Measurements from ENCODE around the gene C11orf24. TPM values are rescaled to one million over a fixed set of nuclear protein-coding genes. Genes with fewer than 3 reads are reported as not detected.

Gene C11orf24
- total RNA-seq (ENCODE audit: insufficient read depth, low replicate concordance): 12.0 TPM

GRCh38 chr11:68271781-68272608, at the start of gene C11orf24:
Gene C11orf24, minus strand, starts transcription at chr11:68271973. Its CDS starts 8,206 bp downstream, at chr11:68263767.
- DNase-seq (ENCODE audit: low spot score): peak; percentile 96

DNA sequence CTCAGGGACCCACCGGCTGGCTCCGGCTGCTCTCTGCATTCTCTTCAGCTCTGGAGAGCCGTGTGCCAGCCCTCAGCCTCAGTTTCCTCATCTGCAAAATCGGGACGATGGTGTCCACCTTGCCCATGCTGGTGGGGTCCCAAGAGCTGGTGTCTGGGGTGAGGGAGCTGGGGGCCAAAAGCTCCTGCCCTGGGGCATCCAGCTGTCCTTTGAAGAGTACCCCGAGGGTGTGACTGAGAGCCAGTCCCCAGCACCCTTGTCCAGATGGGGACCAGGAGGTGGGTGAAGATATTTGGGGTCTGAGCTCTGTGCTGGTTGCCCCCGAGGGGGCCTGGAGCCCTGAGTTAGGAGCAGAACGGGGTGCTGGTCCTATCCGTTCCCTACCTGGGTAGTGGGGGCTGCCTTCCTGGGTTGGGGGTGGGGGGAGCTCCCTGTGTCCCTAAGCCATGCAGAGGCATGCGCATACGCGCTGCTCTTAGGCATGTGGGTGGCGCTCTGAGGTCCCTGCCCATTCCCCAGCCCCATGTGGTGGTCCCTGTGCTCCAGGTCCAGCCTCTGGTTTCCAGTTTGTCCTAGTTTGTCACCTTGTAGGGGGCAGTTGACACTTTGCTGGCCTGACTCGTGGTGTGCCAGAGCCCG, 45.5 kb upstream of the C11orf24 start:
- DNase-seq (ENCODE audit: low spot score): no peak

DNA sequence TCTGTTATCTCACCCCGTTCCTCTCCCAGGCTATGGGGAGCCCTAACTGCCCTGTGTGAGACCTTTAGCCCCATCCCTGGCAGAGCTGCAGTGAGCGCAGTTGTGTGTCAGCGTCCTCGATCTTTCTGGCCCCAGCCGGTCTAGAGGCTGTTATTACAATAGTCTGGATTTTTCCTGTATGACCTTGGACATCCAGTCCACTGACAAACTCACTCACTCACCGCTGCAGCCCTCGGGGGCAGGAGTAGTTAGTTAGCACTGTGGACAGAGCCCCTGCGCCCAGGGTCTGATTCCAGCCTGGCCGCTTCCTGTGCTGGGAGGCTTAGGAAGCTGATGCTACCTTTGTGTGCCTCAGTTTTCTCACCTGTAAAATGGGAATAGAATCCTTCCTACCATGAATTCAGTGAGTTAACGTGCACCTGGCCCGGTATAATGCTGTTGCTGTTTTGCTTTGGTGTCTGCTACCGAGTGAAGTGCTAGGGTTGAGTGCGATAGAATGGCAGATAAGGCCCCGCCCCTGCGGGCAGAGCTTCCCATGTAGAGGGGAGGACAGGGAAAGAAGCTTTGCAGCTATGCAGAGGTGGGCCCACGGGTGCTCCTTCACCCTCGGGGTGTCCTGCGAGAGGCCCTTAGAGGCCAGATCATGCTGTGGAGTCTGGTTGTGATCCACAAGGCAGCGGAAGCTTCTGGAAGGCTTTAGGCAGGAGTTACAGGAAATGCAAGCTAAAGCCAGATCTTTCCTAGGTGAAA, 43.6 kb upstream of the C11orf24 start:
- no peak for DNase-seq (ENCODE audit: low spot score)

GRCh38 chr11:68314203-68315170, 42.7 kb upstream of the C11orf24 start:
- peak; percentile 57 for DNase-seq (ENCODE audit: low spot score)

- peak; percentile 38 for DNase-seq (ENCODE audit: low spot score)
Measured at GRCh38 chr11:68313574-68314202, 41.9 kb upstream of the C11orf24 start.

GRCh38 chr11:68312780-68313573, 41.2 kb upstream of the C11orf24 start:
- DNase-seq (ENCODE audit: low spot score): no peak

- DNase-seq (ENCODE audit: low spot score): no peak
Measured at GRCh38 chr11:68312117-68312779, 40.5 kb upstream of the C11orf24 start, which contains the start of gene LRP5. Gene LRP5, plus strand, starts transcription at chr11:68312591. Its CDS starts 124 bp downstream, at chr11:68312715.

- DNase-seq (ENCODE audit: low spot score): no peak
Measured at GRCh38 chr11:68311160-68312116, 39.7 kb upstream of the C11orf24 start.

GRCh38 chr11:68309621-68310185, 37.9 kb upstream of the C11orf24 start:
- DNase-seq (ENCODE audit: low spot score): no peak

GRCh38 chr11:68308068-68308467, 36.3 kb upstream of the C11orf24 start:
- DNase-seq (ENCODE audit: low spot score): no peak

- no peak for DNase-seq (ENCODE audit: low spot score)
Measured at GRCh38 chr11:68306636-68307035, 34.9 kb upstream of the C11orf24 start.

GRCh38 chr11:68303982-68304780, 32.4 kb upstream of the C11orf24 start:
- DNase-seq (ENCODE audit: low spot score): no peak

- DNase-seq (ENCODE audit: low spot score): no peak
Measured at GRCh38 chr11:68303083-68303482, 31.3 kb upstream of the C11orf24 start.

GRCh38 chr11:68302670-68303069, 30.9 kb upstream of the C11orf24 start:
- DNase-seq (ENCODE audit: low spot score): no peak

- no peak for DNase-seq (ENCODE audit: low spot score)
Measured at GRCh38 chr11:68302256-68302655, 30.5 kb upstream of the C11orf24 start.

DNA sequence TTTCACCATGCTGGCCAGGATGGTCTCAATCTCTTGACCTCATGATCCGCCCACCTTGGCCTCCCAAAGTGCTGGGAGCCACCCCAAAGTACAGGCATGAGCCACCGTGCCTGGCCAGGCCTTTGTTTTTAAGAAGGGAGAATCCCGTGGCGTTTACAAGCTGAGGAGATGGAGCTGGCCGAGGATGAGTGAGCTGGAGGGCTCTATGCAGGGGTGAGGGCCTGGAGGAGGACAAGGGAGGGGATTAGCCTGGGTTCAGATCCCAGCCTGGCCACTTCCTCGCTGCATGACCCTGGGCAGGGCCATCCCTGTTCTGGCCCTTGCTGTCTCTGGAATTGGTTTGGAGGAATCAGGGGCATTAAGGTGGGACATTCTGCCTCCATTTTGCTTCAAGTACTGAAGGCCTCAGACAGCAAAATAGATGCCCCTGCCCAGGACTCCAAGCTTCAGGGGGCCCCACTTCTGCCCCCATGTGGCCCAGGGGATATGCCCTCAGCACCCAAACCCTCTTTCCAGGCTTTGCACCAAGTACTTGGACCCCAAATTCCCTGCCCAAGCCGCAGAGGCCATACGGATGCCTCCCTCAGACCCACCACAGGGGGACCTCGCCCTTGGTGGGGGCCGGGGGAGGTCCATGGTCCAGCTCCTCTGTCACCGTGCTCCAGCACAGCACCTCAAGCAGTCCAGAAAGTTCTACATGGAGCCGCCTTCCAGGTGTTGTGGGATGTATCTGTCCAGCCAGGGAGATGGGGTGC, 28.5 kb upstream of the C11orf24 start:
- DNase-seq (ENCODE audit: low spot score): no peak
